HL-60 (cell line): ENCODE data around the gene C11orf98.

Experiments used
- GABPA ChIP-seq: IDR thresholded peaks from 2 replicates; pipeline ENCODE4 v1.6.1; 2012; ENCODE audit warnings: low read depth
- POLR2AphosphoS5 ChIP-seq: IDR thresholded peaks from 2 replicates; pipeline ENCODE4 v1.6.1; 2012; ENCODE audit warnings: low read depth
- SPI1 ChIP-seq: IDR thresholded peaks from 2 replicates; pipeline ENCODE4 v1.6.1; 2012; ENCODE audit warnings: low read depth, mild to moderate bottlenecking, borderline replicate concordance
- TF ChIP-seq, protein P1 (sequence below): IDR thresholded peaks from one replicate; pipeline ENCODE4 v1.5.1; 2011; ENCODE audit warnings: low read length, control low read depth, inconsistent platforms; ENCODE audit not compliant: insufficient read depth
- TF ChIP-seq, protein P2 (sequence below): IDR thresholded peaks from 2 replicates; pipeline ENCODE4 v1.6.1; 2012; ENCODE audit warnings: low read depth; ENCODE audit not compliant: insufficient replicate concordance

DNA sequence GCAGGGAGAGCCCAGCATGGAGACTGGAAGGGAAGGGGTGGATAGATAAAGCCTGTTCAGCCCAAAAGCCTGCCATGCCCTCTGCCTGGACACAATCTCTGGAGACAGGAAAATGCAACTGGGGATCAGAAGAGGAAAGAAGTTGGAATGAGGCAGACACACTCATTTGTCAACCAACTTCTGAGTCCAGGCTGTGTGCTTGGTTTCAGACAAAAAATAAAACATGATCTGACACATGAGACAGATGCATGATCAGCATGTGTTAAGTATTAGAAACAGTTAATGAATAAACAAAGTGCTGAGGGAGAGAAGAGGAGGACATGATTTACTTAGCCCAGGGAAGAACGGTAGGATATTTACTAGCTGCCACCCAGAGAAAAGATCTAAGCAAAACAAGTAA lies 23.5 kb upstream of the C11orf98 start:
- TF ChIP-seq, protein P1, sequence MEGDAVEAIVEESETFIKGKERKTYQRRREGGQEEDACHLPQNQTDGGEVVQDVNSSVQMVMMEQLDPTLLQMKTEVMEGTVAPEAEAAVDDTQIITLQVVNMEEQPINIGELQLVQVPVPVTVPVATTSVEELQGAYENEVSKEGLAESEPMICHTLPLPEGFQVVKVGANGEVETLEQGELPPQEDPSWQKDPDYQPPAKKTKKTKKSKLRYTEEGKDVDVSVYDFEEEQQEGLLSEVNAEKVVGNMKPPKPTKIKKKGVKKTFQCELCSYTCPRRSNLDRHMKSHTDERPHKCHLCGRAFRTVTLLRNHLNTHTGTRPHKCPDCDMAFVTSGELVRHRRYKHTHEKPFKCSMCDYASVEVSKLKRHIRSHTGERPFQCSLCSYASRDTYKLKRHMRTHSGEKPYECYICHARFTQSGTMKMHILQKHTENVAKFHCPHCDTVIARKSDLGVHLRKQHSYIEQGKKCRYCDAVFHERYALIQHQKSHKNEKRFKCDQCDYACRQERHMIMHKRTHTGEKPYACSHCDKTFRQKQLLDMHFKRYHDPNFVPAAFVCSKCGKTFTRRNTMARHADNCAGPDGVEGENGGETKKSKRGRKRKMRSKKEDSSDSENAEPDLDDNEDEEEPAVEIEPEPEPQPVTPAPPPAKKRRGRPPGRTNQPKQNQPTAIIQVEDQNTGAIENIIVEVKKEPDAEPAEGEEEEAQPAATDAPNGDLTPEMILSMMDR = no peak
- no peak for TF ChIP-seq POLR2AphosphoS5
- TF ChIP-seq GABPA = no peak
- TF ChIP-seq, protein P2, sequence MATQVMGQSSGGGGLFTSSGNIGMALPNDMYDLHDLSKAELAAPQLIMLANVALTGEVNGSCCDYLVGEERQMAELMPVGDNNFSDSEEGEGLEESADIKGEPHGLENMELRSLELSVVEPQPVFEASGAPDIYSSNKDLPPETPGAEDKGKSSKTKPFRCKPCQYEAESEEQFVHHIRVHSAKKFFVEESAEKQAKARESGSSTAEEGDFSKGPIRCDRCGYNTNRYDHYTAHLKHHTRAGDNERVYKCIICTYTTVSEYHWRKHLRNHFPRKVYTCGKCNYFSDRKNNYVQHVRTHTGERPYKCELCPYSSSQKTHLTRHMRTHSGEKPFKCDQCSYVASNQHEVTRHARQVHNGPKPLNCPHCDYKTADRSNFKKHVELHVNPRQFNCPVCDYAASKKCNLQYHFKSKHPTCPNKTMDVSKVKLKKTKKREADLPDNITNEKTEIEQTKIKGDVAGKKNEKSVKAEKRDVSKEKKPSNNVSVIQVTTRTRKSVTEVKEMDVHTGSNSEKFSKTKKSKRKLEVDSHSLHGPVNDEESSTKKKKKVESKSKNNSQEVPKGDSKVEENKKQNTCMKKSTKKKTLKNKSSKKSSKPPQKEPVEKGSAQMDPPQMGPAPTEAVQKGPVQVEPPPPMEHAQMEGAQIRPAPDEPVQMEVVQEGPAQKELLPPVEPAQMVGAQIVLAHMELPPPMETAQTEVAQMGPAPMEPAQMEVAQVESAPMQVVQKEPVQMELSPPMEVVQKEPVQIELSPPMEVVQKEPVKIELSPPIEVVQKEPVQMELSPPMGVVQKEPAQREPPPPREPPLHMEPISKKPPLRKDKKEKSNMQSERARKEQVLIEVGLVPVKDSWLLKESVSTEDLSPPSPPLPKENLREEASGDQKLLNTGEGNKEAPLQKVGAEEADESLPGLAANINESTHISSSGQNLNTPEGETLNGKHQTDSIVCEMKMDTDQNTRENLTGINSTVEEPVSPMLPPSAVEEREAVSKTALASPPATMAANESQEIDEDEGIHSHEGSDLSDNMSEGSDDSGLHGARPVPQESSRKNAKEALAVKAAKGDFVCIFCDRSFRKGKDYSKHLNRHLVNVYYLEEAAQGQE = no peak
- TF ChIP-seq SPI1 = no peak
